Measurements from ENCODE around the gene COL4A2.

Gene COL4A2

GRCh38 chr13:110456550-110456949 lies 149.5 kb downstream of the COL4A2 start:
- DNase-seq (ENCODE audit: insufficient read length) (no peak), FAIRE-seq (no peak)

GRCh38 chr13:110457361-110457760 lies 150.3 kb downstream of the COL4A2 start:
- no peak for DNase-seq (ENCODE audit: insufficient read length)
- FAIRE-seq = no peak
- TF ChIP-seq POLR2AphosphoS5 (IDR thresholded peaks at IDR 0.05; ENCODE audit: low read depth, low read length) = no peak
- TF ChIP-seq POLR2A (IDR thresholded peaks at IDR 0.05; ENCODE audit: low read depth, low read length) = no peak
- TF ChIP-seq TAF1 (IDR thresholded peaks at IDR 0.05; ENCODE audit: borderline replicate concordance, low read depth, low read length) = no peak

More at GRCh38 chr13:110456550-110456949, 149.5 kb downstream of the COL4A2 start:
- TF ChIP-seq POLR2A (IDR thresholded peaks at IDR 0.05; ENCODE audit: low read depth, low read length) (no peak), TAF1 (IDR thresholded peaks at IDR 0.05; ENCODE audit: borderline replicate concordance, low read depth, low read length) (no peak), POLR2AphosphoS5 (IDR thresholded peaks at IDR 0.05; ENCODE audit: low read depth, low read length) (no peak)

- FAIRE-seq (no peak), DNase-seq (ENCODE audit: insufficient read length) (no peak)
- TF ChIP-seq POLR2A (IDR thresholded peaks at IDR 0.05; ENCODE audit: low read depth, low read length) = no peak
Measured at GRCh38 chr13:110458017-110458416, 150.9 kb downstream of the COL4A2 start.

- no peak for FAIRE-seq
- TF ChIP-seq POLR2AphosphoS5 (IDR thresholded peaks at IDR 0.05; ENCODE audit: low read depth, low read length) = no peak
- TF ChIP-seq TAF1 (IDR thresholded peaks at IDR 0.05; ENCODE audit: borderline replicate concordance, low read depth, low read length) = no peak
- TF ChIP-seq POLR2A (IDR thresholded peaks at IDR 0.05; ENCODE audit: low read depth, low read length) = no peak
Measured at GRCh38 chr13:110458594-110459365, 151.7 kb downstream of the COL4A2 start.

GRCh38 chr13:110462091-110462490 lies 155.0 kb downstream of the COL4A2 start:
- DNase-seq (ENCODE audit: insufficient read length) (no peak), FAIRE-seq (no peak)
- TF ChIP-seq POLR2AphosphoS5 (IDR thresholded peaks at IDR 0.05; ENCODE audit: low read depth, low read length) = no peak
- TF ChIP-seq POLR2A (IDR thresholded peaks at IDR 0.05; ENCODE audit: low read depth, low read length) = no peak
- no peak for TF ChIP-seq TAF1 (IDR thresholded peaks at IDR 0.05; ENCODE audit: borderline replicate concordance, low read depth, low read length)

More at GRCh38 chr13:110458594-110459365, 151.7 kb downstream of the COL4A2 start:
- no peak for DNase-seq (ENCODE audit: insufficient read length)

- no peak for FAIRE-seq
- no peak for DNase-seq (ENCODE audit: insufficient read length)
- no peak for TF ChIP-seq POLR2AphosphoS5 (IDR thresholded peaks at IDR 0.05; ENCODE audit: low read depth, low read length)
- no peak for TF ChIP-seq TAF1 (IDR thresholded peaks at IDR 0.05; ENCODE audit: borderline replicate concordance, low read depth, low read length)
- TF ChIP-seq POLR2A (IDR thresholded peaks at IDR 0.05; ENCODE audit: low read depth, low read length) = no peak
Measured at GRCh38 chr13:110463156-110463555, 156.1 kb downstream of the COL4A2 start.

- FAIRE-seq (no peak), DNase-seq (ENCODE audit: insufficient read length) (no peak)
- TF ChIP-seq TAF1 (IDR thresholded peaks at IDR 0.05; ENCODE audit: borderline replicate concordance, low read depth, low read length) (no peak), POLR2A (IDR thresholded peaks at IDR 0.05; ENCODE audit: low read depth, low read length) (no peak), POLR2AphosphoS5 (IDR thresholded peaks at IDR 0.05; ENCODE audit: low read depth, low read length) (no peak)
Measured at GRCh38 chr13:110463871-110464510, 156.9 kb downstream of the COL4A2 start.

- DNase-seq (ENCODE audit: insufficient read length) (no peak), FAIRE-seq (no peak)
- no peak for TF ChIP-seq POLR2AphosphoS5 (IDR thresholded peaks at IDR 0.05; ENCODE audit: low read depth, low read length)
- no peak for TF ChIP-seq POLR2A (IDR thresholded peaks at IDR 0.05; ENCODE audit: low read depth, low read length)
- TF ChIP-seq TAF1 (IDR thresholded peaks at IDR 0.05; ENCODE audit: borderline replicate concordance, low read depth, low read length) = no peak
Measured at GRCh38 chr13:110464556-110465333, 157.7 kb downstream of the COL4A2 start.

GRCh38 chr13:110465696-110466095 lies 158.6 kb downstream of the COL4A2 start:
- DNase-seq (ENCODE audit: insufficient read length) (no peak), FAIRE-seq (no peak)
- TF ChIP-seq POLR2AphosphoS5 (IDR thresholded peaks at IDR 0.05; ENCODE audit: low read depth, low read length) = no peak
- TF ChIP-seq POLR2A (IDR thresholded peaks at IDR 0.05; ENCODE audit: low read depth, low read length) = no peak
- TF ChIP-seq TAF1 (IDR thresholded peaks at IDR 0.05; ENCODE audit: borderline replicate concordance, low read depth, low read length) = no peak

GRCh38 chr13:110466266-110466915 lies 159.3 kb downstream of the COL4A2 start:
- FAIRE-seq (no peak), DNase-seq (ENCODE audit: insufficient read length) (no peak)
- TF ChIP-seq POLR2A (IDR thresholded peaks at IDR 0.05; ENCODE audit: low read depth, low read length) (no peak), TAF1 (IDR thresholded peaks at IDR 0.05; ENCODE audit: borderline replicate concordance, low read depth, low read length) (no peak), POLR2AphosphoS5 (IDR thresholded peaks at IDR 0.05; ENCODE audit: low read depth, low read length) (no peak)

GRCh38 chr13:110467516-110468110 lies 160.5 kb downstream of the COL4A2 start:
- DNase-seq (ENCODE audit: insufficient read length) (no peak), FAIRE-seq (no peak)
- TF ChIP-seq POLR2A (IDR thresholded peaks at IDR 0.05; ENCODE audit: low read depth, low read length) (no peak), TAF1 (IDR thresholded peaks at IDR 0.05; ENCODE audit: borderline replicate concordance, low read depth, low read length) (no peak), POLR2AphosphoS5 (IDR thresholded peaks at IDR 0.05; ENCODE audit: low read depth, low read length) (no peak)
